GM19372 (cell line): ENCODE results near the gene A4GALT.

Experiments used
- ATAC-seq: cut with Tn5 transposase; IDR thresholded peaks from one replicate; pipeline ENCODE4 v1.9.1; 2021; ENCODE audit warnings: mild to moderate bottlenecking, low read depth, moderate library complexity; ENCODE audit not compliant: unreplicated experiment

A4GALT gene

DNA sequence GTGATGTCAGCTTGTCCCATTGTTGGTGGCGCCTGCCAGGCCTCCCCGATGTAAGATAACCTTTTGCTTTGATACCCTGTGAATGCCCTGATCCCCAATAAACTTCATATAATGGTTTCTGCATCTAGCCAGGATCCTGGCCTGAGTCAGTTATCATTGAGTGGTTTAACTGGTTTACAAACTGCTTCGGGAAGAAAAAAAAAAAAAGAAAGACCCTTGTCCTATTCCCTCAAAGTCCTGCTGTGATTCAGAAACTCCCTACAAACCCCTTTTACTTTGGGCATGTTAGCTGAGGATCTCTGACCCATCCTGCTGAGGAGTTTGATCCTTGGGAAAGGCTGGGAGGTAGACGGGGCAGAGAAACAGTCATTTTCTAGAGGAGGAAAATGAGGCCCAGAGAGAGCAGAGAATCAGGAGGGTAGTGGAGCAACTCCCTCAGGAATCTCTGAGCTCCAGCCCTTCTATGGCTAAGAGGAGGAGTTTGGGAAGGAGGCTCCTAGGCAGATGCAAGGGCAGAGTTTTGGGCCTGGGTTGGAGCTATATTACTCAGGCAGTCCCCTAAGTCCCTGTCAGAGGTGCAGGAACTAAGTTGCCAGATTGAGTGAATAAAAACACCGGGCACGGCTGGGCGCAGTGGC, 66.1 kb downstream of the A4GALT start:
- ATAC-seq, result no peak

DNA sequence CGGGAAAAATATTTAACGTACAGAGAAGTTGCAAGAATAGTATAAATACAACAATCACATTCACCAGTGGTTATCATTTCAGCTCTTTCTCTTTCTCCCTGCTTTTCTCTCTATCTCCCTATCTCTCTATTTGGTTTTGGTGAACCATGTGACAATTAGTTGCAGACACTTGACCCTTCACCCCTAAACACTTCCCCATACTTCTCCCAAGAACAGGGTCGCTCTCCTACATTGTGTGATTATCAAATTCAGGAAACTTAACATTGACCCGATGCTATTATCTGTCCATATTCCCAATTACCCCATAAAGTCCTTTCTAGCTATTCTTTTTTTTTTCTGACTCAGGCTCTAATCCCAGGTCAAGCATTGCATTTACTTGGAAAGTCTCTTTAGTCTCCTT, 66.7 kb downstream of the A4GALT start:
- ATAC-seq, result no peak

DNA sequence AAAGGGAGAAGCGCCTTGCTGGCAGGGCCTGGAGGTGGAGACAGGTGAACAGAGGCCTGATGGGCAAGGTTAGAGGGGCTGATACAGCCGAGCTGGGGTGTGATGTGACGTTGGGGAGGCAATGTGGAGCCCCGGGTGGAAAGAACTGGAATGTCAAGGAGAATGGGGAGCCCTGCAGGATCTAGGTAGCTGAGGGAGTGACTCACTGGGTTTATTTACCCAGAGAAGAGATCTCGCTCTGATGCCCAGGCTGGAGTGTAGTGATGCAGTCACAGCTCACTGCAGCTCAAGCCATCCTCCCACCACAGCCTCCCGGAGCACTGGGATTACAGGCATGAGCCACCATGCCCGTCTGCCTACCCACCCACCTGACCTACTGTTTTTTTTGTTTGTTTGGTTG, 69.5 kb downstream of the A4GALT start:
- no peak for ATAC-seq

DNA sequence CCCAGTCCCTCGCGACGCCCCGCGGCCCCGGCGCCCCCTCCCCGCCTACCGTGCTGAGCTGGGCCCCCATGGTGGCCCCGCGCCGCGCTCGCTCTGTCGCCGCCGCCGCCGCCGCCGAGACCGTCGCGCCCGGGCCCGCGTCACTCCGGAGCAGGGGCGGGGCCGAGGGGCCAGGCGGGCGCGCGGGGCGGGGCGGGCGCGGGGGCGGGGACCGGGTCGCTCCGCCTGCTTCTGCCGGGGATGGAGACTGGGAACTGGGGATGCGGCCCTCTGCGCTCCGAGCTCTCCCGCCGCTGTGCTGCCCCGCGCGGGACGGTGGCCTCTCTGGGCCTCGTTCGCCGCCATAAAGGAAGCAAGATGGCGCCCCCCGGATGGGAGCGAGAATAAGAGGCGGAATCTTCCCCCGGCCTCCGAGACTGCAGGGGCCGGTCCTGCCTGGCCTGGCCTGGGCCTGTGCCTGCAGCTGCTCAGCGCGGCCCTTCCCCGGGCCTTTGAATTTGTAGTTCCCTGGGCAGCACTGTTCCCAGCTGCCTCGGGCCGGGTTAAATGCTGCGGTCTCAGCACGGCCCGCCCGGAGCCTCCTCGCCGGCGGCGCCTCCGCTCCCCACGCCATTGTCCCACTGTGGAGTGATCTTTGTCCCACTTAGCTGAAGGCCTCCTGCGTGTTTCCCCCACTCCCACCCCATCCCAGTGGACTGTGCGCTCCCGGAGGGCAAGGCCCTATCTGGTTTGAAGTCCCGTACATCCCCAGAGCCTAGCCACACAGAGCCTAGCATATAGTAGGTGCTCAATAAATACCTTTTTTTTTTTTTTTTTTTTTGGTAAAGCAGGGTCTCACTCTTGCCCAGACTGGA, 71.2 kb downstream of the A4GALT start, which contains the start of gene CYB5R3:
CYB5R3 (minus strand) TSS at position 147 of the 854 bp plus-strand sequence; CDS start at position 70, 77 bp downstream.
- ATAC-seq, result peak; percentile 77

DNA sequence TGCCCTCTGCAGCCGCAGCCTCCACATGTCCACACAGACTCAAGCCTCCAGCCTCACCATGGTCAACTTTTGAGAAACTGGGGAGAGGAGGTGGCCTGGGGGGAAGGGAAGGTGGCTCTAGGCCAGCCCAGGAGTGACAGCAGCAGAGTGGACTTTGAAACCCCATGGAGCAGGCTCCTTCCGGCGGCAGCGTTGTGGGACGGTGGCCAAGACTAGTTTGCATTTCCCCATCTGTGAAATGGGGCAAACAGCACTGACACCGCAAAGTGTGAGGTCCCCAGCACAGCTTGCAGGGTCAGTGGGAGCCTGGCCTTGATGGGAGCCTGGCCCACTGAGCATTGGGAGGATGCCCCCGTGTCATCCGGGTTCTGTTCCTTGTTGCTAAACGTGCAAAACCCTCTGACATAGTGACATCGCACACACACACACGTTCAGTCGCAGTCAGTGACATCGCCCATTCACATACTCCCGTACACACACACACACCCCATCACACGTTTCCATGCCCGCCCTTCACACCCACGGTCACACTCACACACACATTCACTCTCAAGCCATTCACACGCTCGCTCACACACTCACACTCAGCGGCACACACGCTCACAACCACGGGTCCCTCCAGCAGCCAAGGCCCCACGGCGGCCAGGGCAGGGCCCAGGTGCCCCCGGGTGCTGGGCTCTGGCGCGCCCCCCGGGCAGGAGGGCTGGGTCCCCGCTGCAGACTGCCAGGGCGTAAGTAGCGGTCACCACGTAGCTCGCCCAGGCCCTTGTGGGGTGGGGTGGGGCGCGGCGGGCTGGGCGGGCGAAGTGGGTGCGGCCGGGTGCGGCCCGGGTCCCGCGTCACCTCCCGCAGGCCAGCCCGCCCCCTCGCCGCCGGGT, 72.1 kb downstream of the A4GALT start:
- peak; percentile 50 for ATAC-seq

DNA sequence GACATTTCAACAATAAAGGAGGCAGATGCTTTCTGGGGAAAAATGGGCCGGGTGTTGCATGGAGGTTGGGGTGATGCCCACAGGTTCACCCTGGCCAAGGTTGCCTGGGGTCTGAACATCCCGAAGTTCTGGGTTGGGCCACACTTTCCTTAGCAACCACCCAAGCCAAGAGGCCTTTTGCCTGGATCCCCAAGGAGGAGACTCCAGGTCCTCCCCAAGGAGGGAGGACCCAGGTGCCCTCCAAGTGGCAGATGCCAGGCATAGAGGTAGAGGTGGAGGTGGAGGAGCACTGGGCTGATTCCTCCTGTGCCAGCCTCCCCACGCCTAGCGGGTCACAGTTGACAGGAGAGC, 72.7 kb downstream of the A4GALT start:
- no peak for ATAC-seq

DNA sequence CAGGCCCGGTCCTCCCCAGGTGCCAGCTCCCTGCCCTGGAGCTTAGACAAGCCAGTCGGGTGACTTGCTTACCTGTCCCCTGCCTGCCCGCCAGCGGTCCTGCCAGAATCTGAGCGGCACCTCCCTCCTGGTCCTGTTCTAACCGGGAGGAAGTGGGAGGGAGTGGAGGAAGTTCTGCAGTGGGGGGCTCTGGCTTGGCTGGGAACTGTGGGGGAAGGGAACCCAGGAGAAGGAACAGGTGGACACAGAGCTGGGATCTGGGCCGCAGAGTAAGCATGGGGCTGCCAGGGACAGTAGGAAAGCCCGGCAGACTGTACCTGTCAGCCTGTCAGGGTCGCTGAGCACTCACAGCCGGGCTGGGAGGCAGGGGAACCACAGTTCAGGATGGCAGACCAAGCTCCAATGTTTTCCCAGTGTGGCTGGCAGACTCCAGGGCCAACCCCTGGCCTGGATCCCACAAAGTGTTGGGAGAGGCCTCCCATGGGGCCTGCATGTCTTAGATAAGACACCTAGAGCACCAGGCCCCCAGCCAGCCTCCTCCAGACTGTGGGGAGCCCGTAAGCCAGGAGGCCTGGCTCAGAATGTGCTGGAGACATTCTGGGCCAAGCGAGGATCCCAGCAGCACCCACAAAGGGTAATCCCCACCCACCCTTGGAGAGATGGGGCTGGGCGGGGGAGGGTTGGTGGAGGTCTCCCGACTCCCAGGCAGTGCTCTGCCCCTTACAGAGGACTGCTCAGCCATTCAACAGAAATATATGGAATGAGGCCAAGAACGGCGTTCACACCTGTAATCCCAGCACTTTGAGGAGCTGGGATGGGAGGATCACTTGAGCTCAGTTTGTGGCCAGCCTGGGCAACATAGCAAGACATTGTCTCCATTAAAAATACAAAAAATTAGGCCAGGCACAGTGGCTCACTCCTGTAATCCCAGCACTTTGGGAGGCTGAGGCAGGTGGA, 73.8 kb downstream of the A4GALT start:
- no peak for ATAC-seq

DNA sequence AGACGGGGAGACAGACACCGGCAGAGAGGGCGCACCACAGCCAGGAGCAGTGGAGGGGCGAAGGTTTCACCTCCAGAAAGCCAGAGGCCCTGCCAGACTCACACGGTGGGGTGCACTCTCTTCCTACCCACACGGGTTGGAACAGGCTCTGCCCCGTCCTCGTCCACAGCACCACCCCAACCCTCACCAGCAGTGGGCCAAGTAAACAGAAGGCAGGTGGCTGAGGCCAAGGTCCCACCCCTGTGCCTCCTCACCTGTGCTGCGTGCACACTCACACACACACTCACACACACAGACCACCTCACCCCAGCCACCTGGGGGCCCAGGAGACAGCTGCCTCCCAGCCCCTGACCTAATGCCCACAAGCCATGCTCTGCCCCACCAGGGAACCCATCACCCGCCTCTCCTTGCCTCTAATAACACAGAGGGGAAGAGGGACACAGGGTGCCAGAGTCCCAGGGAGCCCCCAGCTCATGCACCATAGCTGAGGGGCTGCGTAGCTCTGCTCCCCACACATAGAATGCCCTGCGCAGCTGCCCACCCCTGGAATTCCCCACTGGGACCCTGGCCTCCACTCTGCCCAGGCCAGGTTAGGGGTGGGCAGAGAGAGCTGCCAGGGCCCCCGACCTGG, 74.6 kb downstream of the A4GALT start:
- ATAC-seq, result no peak

DNA sequence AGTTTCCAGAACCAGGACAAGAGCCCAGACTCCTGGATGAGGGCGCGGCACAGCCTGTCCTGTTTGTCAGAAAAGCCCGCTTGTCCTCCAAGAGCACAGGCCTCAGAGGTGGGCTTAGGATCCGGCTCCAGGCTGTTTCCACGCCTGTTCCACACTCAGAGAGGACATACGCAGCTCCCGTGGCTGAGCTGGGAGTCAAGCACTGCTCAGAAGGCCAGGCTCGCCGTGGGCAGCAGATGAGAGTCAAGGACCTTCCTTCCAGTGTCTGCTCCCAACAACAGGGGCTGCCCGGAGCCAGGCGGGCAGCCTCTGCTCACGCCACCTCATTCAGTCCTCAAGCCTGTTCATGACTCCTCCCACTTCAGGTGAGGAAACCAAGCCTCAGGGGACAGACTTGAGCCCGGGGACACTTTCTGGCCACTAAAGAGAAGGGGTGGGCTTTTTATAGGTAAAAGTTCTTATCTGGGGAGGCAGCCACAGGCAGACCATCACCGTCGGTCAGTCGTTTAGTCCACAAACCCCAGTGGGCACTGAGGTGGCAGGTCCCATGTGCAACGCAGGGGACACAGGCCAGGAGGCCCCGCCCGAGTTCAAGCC, 75.2 kb downstream of the A4GALT start:
- ATAC-seq, result no peak

DNA sequence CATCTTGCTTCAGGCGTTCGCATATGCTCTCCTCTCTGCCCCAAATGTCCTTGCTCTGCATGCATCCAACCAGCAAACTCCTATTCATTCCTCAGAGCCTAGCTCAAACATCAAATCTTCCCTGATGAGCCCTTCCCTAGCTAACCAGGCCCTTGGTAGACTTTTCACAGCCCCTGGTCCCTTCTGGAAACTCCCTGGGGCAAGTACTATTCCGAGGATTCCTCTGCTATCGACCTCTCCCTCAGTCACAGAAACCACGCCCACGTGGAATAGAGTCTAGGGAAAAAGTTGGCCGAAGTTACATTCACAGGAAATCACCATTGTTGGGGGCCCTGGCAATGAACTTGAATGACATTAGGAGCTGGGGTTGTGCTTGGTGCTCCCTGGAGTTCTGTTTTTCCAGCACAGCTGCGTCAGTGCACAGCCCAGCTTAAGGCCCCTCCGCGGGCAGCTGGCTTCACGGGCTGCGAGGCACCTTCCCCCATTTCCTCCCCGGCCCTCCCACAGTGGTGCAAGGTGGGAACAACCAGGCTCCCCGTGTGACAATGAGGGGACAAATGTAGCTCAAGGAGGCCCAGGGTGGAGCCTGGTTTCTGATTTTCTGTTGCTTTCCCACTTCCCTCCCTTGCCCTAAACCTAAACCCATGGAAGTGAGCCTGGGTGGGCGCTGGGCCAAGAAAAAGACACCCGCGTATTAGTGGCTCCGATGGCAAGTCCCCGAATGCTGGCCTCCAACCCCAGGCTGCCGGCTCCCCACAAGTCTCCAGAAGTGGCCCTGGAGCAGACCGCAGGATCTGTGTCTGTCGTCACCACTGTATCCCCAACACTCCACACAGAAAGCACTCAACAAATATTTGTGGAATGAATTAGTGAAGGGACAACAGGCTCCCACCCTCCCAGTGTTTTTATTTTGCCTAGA, 76.0 kb downstream of the A4GALT start:
- ATAC-seq, result no peak

DNA sequence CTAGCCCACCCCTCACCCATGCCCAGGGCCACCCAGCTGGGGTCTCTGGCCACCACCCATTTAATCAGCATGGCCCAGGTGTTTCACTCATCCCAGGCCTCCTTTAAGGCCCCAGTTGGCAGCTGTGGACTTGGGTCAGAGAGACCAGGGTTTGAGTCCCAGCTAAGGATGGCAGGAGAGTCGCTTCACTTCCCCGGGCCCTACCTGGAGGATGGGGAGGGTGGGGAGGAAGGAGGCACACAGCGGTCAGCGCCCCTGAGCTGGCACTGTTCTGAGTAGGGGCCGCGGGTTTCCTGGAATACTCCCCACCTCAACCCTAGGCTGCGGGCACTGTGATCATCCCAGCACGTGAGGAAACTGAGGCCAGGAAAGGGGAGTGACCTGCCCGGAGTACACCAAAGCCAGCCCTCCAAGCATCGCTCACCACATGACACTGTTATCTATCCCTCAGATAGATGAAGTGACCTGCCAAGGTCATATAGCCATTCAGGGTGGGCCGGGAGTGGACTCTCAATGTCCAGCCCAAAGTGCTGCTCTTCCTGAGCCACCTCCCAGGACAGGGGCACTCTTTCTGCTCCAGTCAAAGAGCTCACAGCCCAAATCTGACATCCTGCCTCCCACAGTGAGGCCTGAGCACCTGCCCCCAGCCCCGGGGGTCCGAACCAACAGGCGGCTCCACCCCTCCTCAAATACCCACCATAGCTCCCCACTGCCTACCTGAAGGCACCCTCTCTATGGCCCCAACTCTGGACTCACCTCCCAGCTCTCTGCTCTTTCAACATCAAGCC, 76.8 kb downstream of the A4GALT start:
- no peak for ATAC-seq

DNA sequence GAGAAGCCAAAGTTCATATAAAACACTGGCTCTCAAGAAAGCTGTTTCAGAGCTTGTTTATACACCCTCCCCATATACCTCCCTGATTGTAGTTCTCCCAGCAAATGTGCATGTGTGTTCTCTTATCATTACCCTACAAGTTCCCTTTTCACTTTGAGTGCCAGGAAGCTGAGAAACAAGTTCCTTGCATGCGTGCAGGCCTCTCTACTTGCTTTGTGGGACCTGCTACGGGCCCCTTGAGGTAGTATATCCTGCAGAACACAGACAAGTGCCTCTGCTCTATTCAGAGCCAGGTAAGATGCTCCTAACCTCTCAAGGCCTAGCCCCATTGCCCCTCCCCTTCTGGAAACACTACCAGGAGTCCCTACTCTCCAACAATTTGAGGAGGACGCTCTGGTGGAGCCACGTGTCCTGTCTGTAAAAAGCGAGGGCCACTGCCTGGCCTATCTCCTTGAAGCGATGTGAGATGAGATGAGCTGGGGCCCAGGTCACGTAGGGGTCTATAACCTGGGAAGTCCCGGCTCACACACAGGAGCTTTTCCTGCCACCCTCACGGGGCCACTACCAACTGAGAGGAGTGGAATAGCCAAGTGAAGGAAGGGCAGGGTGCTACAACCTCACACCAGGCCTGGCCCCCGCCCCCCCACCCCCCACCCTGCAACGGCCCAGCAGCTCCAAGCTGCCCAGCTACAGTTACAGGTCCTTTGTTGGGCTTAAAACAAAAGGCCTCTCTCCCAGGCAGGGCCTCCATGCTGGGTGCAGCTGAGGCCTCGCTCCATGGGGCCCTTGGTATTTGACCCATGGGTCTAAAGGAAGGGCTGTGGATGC, 77.7 kb downstream of the A4GALT start:
- no peak for ATAC-seq
